AG09309 (cell line): ENCODE results near the gene MYBBP1A.

Experiments
- DNase-seq: peaks from one replicate; pipeline ENCODE4 v3.0.0-alpha.2; 2010; ENCODE audit warnings: low read depth
- H3K4me3 ChIP-seq: 2 replicates; pipeline ENCODE4 v1.5.1; 2011; ENCODE audit warnings: mild to moderate bottlenecking, low read depth, low read length, moderate library complexity; ENCODE audit not compliant: control insufficient read depth
- CTCF ChIP-seq: IDR thresholded peaks from 2 replicates; pipeline ENCODE4 v1.5.1; 2011; ENCODE audit warnings: mild to moderate bottlenecking, low read depth, low read length, inconsistent platforms; ENCODE audit not compliant: insufficient read depth, control insufficient read depth; ENCODE audit errors: missing control alignments

Gene MYBBP1A

GRCh38 chr17:4548721-4549531 is 6.3 kb downstream of the MYBBP1A start:
- DNase-seq = no peak
- TF ChIP-seq CTCF = no peak

GRCh38 chr17:4548061-4548461 is 7.1 kb downstream of the MYBBP1A start:
- no peak for DNase-seq
- TF ChIP-seq CTCF = no peak
- H3K4me3 ChIP-seq = no peak overlapping the region

More at GRCh38 chr17:4548721-4549531, 6.3 kb downstream of the MYBBP1A start:
- no peak overlapping the region for H3K4me3 ChIP-seq

GRCh38 chr17:4547118-4547906 is 7.9 kb downstream of the MYBBP1A start:
- TF ChIP-seq CTCF = no peak
- no peak for DNase-seq
- no peak overlapping the region for H3K4me3 ChIP-seq

GRCh38 chr17:4545217-4545951 is 9.8 kb downstream of the MYBBP1A start:
- no peak for TF ChIP-seq CTCF
- DNase-seq = no peak
- no peak overlapping the region for H3K4me3 ChIP-seq

GRCh38 chr17:4544951-4545216 is 10.3 kb downstream of the MYBBP1A start:
- DNase-seq = no peak
- H3K4me3 ChIP-seq = no peak overlapping the region
- no peak for TF ChIP-seq CTCF

GRCh38 chr17:4544135-4544950 is 10.8 kb downstream of the MYBBP1A start:
- no peak for TF ChIP-seq CTCF
- DNase-seq = no peak
- H3K4me3 ChIP-seq = no peak overlapping the region
